ENCODE data around the gene TMEM25. TPM values are rescaled to one million over a fixed set of nuclear protein-coding genes. Genes with fewer than 3 reads are reported as not detected.
"Not testable (repeated sequence)": the region's sequence is repeated elsewhere in the genome, so short reads cannot be mapped to it uniquely, and the experiment has no call there.

TMEM25 gene
- total and polyA plus RNA-seq, 10 donors: 5.2 to 23.8 (median 10.3) TPM

GRCh38 chr11:118574636-118575035 is 43.6 kb downstream of the TMEM25 start:
- Histone ChIP-seq H3K27ac (no peak overlapping the region), H3K4me3 (peak overlapping the region in 2 of 8 donors; percentile 91 to 95), H3K4me1 (peaks cover 33 to 80% (median 69%) of the 10 kb centered on the region in 6 donors), H3K36me3 (peaks cover 0 to 20% (median 0%) of the 10 kb centered on the region in 6 donors), H3K9me3 (no peaks in the 10 kb centered on the region), H3K27me3 (replicated peaks in 1 of 7) (no peaks in the 10 kb centered on the region)
- 90 to 97% (median 94%) methylated on average over 7 of the region's 7 CpGs for WGBS, 5 donors
- DNase-seq: no peak
- TF ChIP-seq, protein P1, sequence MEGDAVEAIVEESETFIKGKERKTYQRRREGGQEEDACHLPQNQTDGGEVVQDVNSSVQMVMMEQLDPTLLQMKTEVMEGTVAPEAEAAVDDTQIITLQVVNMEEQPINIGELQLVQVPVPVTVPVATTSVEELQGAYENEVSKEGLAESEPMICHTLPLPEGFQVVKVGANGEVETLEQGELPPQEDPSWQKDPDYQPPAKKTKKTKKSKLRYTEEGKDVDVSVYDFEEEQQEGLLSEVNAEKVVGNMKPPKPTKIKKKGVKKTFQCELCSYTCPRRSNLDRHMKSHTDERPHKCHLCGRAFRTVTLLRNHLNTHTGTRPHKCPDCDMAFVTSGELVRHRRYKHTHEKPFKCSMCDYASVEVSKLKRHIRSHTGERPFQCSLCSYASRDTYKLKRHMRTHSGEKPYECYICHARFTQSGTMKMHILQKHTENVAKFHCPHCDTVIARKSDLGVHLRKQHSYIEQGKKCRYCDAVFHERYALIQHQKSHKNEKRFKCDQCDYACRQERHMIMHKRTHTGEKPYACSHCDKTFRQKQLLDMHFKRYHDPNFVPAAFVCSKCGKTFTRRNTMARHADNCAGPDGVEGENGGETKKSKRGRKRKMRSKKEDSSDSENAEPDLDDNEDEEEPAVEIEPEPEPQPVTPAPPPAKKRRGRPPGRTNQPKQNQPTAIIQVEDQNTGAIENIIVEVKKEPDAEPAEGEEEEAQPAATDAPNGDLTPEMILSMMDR (IDR thresholded peaks at IDR 0.05 in 8 of 11, conservative IDR thresholded peaks at IDR 0.05 in 3 of 11): no peak
- no peak for TF ChIP-seq POLR2A (IDR thresholded peaks at IDR 0.05)
- TF ChIP-seq POLR2AphosphoS5 (IDR thresholded peaks at IDR 0.05): no peak
- intact Hi-C loops (cut with DNase I; ENCODE audit: low total_unique reads): no loop called here

- DNase-seq; H3K4me3 ChIP-seq; H3K27me3 ChIP-seq (replicated peaks in 1 of 7); H3K27ac ChIP-seq; H3K9me3 ChIP-seq; intact Hi-C loops (cut with DNase I; ENCODE audit: low total_unique reads): not testable (repeated sequence)
- Histone ChIP-seq H3K36me3 (peaks cover 0 to 50% (median 14%) of the 10 kb centered on the region in 6 donors), H3K4me1 (peaks cover 33 to 87% (median 71%) of the 10 kb centered on the region in 6 donors)
Observed at GRCh38 chr11:118577995-118578394, 47.0 kb downstream of the TMEM25 start.

GRCh38 chr11:118581057-118581456 is 50.1 kb downstream of the TMEM25 start:
- H3K36me3 ChIP-seq: peaks cover 0 to 76% (median 45%) of the 10 kb centered on the region in 6 donors
- TF ChIP-seq POLR2A (IDR thresholded peaks at IDR 0.05): no peak
- TF ChIP-seq POLR2AphosphoS5 (IDR thresholded peaks at IDR 0.05): no peak
- TF ChIP-seq, protein P1 (IDR thresholded peaks at IDR 0.05 in 8 of 11, conservative IDR thresholded peaks at IDR 0.05 in 3 of 11): no peak
- WGBS, 5 donors: 63 to 76% (median 73%) methylated on average over 6 of the region's 6 CpGs
- no peaks in the 10 kb centered on the region for H3K9me3 ChIP-seq
- H3K27me3 ChIP-seq (replicated peaks in 1 of 7): no peaks in the 10 kb centered on the region
- DNase-seq: no peak
- intact Hi-C loops (cut with DNase I; ENCODE audit: low total_unique reads): no loop called here
- H3K4me3 ChIP-seq: no peak overlapping the region
- peaks cover 10 to 57% (median 40%) of the 10 kb centered on the region in 6 donors for H3K4me1 ChIP-seq
- H3K27ac ChIP-seq: peak overlapping the region in 2 of 8 donors; percentile 22 to 37

Other genes with a start within 250 kb of the TMEM25 start
- 10 to 100 TPM; 49.1 to 89.2 (median 60.0) TPM for gene CD3E, start 226.5 kb upstream of the TMEM25 start, total RNA-seq
- gene CD3E, start 226.5 kb upstream of the TMEM25 start, polyA plus RNA-seq: 10 to 100 TPM; 20.5 to 51.4 (median 32.9) TPM
- gene CD3D, start 188.5 kb upstream of the TMEM25 start, total RNA-seq: 10 to 100 TPM; 27.3 to 70.0 (median 43.0) TPM
- gene CD3D, start 188.5 kb upstream of the TMEM25 start, polyA plus RNA-seq: 10 to 100 TPM; 28.6 to 70.7 (median 31.7) TPM
- gene CD3G, start 186.8 kb upstream of the TMEM25 start, total RNA-seq: 10 to 100 TPM; 15.7 to 30.5 (median 20.2) TPM
- 1 to 10 TPM; 1.4 to 3.9 (median 3.5) TPM for gene CD3G, start 186.8 kb upstream of the TMEM25 start, polyA plus RNA-seq
- 10 to 100 TPM; 31.8 to 55.6 (median 42.8) TPM for gene UBE4A, start 171.6 kb upstream of the TMEM25 start, total RNA-seq
- 10 to 100 TPM; 13.0 to 17.8 (median 13.6) TPM for gene UBE4A, start 171.6 kb upstream of the TMEM25 start, polyA plus RNA-seq
- 100 to 1,000 TPM in 4 of 7 donors, 10 to 100 TPM in 3; 34.5 to 154 (median 135) TPM for gene ATP5MG, start 129.6 kb upstream of the TMEM25 start, total RNA-seq
- 100 to 1,000 TPM; 178 to 258 (median 232) TPM for gene ATP5MG, start 129.6 kb upstream of the TMEM25 start, polyA plus RNA-seq
- 100 to 1,000 TPM in 6 of 7 donors, 10 to 100 TPM in 1; 97.4 to 134 (median 105) TPM for gene KMT2A, start 94.7 kb upstream of the TMEM25 start, total RNA-seq
- gene KMT2A, start 94.7 kb upstream of the TMEM25 start, polyA plus RNA-seq: 10 to 100 TPM in 1 of 3 donors, 1 to 10 TPM in 2; 5.9 to 11.9 (median 7.9) TPM
- under 1 TPM in 1 of 7 donors, not detected in 6; 0.97 TPM for gene TTC36, start 3.7 kb upstream of the TMEM25 start, total RNA-seq
- under 1 TPM in 2 of 3 donors, not detected in 1; 0.09 to 0.13 TPM for gene TTC36, start 3.7 kb upstream of the TMEM25 start, polyA plus RNA-seq
- 10 to 100 TPM in 6 of 7 donors, 1 to 10 TPM in 1; 10.0 to 21.9 (median 16.9) TPM for gene IFT46, start 34.7 kb downstream of the TMEM25 start, total RNA-seq
- gene IFT46, start 34.7 kb downstream of the TMEM25 start, polyA plus RNA-seq: 10 to 100 TPM; 12.4 to 17.2 (median 13.9) TPM
- gene ARCN1, start 41.2 kb downstream of the TMEM25 start, total RNA-seq: 100 to 1,000 TPM in 2 of 7 donors, 10 to 100 TPM in 5; 75.1 to 106 (median 98.8) TPM
- gene ARCN1, start 41.2 kb downstream of the TMEM25 start, polyA plus RNA-seq: 10 to 100 TPM; 33.8 to 49.9 (median 41.3) TPM
- gene PHLDB1, start 76.4 kb downstream of the TMEM25 start, total RNA-seq: 100 to 1,000 TPM in 3 of 7 donors, 10 to 100 TPM in 4; 34.7 to 162 (median 84.2) TPM
- gene PHLDB1, start 76.4 kb downstream of the TMEM25 start, polyA plus RNA-seq: 10 to 100 TPM; 13.0 to 70.9 (median 53.3) TPM
- not detected for gene TREH, start 148.5 kb downstream of the TMEM25 start, total RNA-seq
- 1 to 10 TPM in 2 of 3 donors, under 1 TPM in 1; 0.33 to 2.3 (median 2.0) TPM for gene TREH, start 148.5 kb downstream of the TMEM25 start, polyA plus RNA-seq

Data from spleen (tissue), 11 donors.